Esophagus muscularis mucosa (tissue), 4 donors: ENCODE measurements around the gene TBCD. TPM values are rescaled to one million over a fixed set of nuclear protein-coding genes. Genes with fewer than 3 reads are reported as not detected.

Experiments
- DNase-seq: peaks from one replicate; pipeline ENCODE4 v3.0.0-alpha.2; 2017; ENCODE audit errors: extremely low spot score
- H3K27ac ChIP-seq, 4 donors: fragments of 200-600 bp; sonication (generic); replicated peaks in 1 of 4; 1 replicate in 3 of 4; 2 replicates in 1 of 4; pipeline ENCODE4 v1.5.1; 2016 to 2019; ENCODE audit warnings: mild to moderate bottlenecking in 1 of 4
- H3K27me3 ChIP-seq, 4 donors: fragments of 200-600 bp; sonication (generic); one replicate each; pipeline versions ENCODE4 v1.5.1 to v1.6.0; 2016 to 2019
- H3K36me3 ChIP-seq, 4 donors: fragments of 200-600 bp; sonication (generic); one replicate each; pipeline ENCODE4 v1.5.1; 2016 to 2019
- H3K4me1 ChIP-seq, 4 donors: fragments of 200-600 bp; sonication (generic); one replicate each; pipeline ENCODE4 v1.5.1; 2016 to 2019
- H3K4me3 ChIP-seq, 4 donors: fragments of 200-600 bp; sonication (generic); 1 replicate in 2 of 4; 2 replicates in 2 of 4; pipeline ENCODE4 v1.5.1; 2016 to 2019; ENCODE audit warnings: mild to moderate bottlenecking in 4 of 4, moderate library complexity in 1 of 4
- H3K9me3 ChIP-seq, 4 donors: fragments of 200-600 bp; sonication (generic); 1 replicate in 3 of 4; 2 replicates in 1 of 4; pipeline ENCODE4 v1.5.1; 2016 to 2019
- CTCF ChIP-seq, 3 experiments: fragments of 200-600 bp in 2 of 3; fragments of 450-650 bp in 1 of 3; sonication (generic) in 2 of 3; IDR thresholded peaks; one replicate each; pipeline ENCODE4 v1.5.1; 2017 to 2019; ENCODE audit warnings: antibody characterized with exemption in 3 of 3, mild to moderate bottlenecking in 2 of 3, moderate library complexity in 1 of 3
- EP300 ChIP-seq: sonication (generic); formaldehyde crosslinking; IDR thresholded peaks from one replicate; pipeline ENCODE4 v1.6.1; 2017; ENCODE audit warnings: antibody characterized with exemption
- POLR2A ChIP-seq: fragments of 450-650 bp; IDR thresholded peaks from one replicate; pipeline ENCODE4 v1.6.1; 2017; ENCODE audit warnings: antibody characterized with exemption, moderate library complexity, mild to moderate bottlenecking, low read depth
- POLR2AphosphoS5 ChIP-seq, 2 donors: sonication (generic); formaldehyde crosslinking; IDR thresholded peaks; one replicate each; pipeline ENCODE4 v1.6.1; 2017; ENCODE audit warnings: antibody characterized with exemption in 2 of 2
- WGBS: methylation state at CpG from one replicate; pipeline ENCODE4 v1.1.5; 2018; 5-methylcytosine and 5-hydroxymethylcytosine counted together
- intact Hi-C: fragments of 100-400 bp; cut with DNase I; formaldehyde crosslinking; loops from one replicate; pipeline ENCODE4 v1.15.1; 2023
- total RNA-seq, 4 donors: library from RNA; depleted of rRNA; stranded (reverse); fragments of >200 nt; gene quantifications; one replicate each; pipeline versions ENCODE4 v1.1.0 to v1.2.1, GENCODE V29; 2016

TBCD gene
- total RNA-seq, 4 donors from 2014 or later = 38.1 to 56.7 (median 53.6) TPM

GRCh38 chr17:82938486-82938872 is 186.6 kb downstream of the TBCD start:
- H3K27me3 ChIP-seq = no peaks in the 10 kb centered on the region
- DNase-seq = no peak
- TF ChIP-seq CTCF (IDR thresholded peaks at IDR 0.05) (no peak), EP300 (no peak), POLR2A (no peak), POLR2AphosphoS5 (IDR thresholded peaks at IDR 0.05) (no peak)
- peaks cover 0 to 6% (median 1%) of the 10 kb centered on the region in 4 donors for H3K9me3 ChIP-seq
- 93% methylated on average over 8 of the region's 8 CpGs for WGBS
- H3K27ac ChIP-seq = no peak overlapping the region
- H3K4me1 ChIP-seq = no peaks in the 10 kb centered on the region
- no peak overlapping the region for H3K4me3 ChIP-seq
- intact Hi-C loops = no loop called here
- H3K36me3 ChIP-seq = peaks cover 49 to 100% (median 97%) of the 10 kb centered on the region in 4 donors

- 89% methylated on average over 26 of the region's 26 CpGs for WGBS
- Histone ChIP-seq H3K27me3 (no peaks in the 10 kb centered on the region), H3K4me3 (no peak overlapping the region), H3K27ac (no peak overlapping the region), H3K36me3 (peaks cover 55 to 100% (median 97%) of the 10 kb centered on the region in 4 donors), H3K9me3 (peaks cover 0 to 12% (median 7%) of the 10 kb centered on the region in 4 donors), H3K4me1 (no peaks in the 10 kb centered on the region)
- no peak for DNase-seq
- intact Hi-C loops = no loop called here
- no peak for TF ChIP-seq CTCF (IDR thresholded peaks at IDR 0.05)
Observed at GRCh38 chr17:82938873-82939620, 187.2 kb downstream of the TBCD start.

- H3K36me3 ChIP-seq = peaks cover 61 to 100% (median 97%) of the 10 kb centered on the region in 4 donors
- WGBS = 90% methylated on average over 10 of the region's 10 CpGs
- TF ChIP-seq POLR2A (no peak), CTCF (IDR thresholded peaks at IDR 0.05) (no peak), EP300 (no peak)
- peaks cover 0 to 18% (median 13%) of the 10 kb centered on the region in 4 donors for H3K9me3 ChIP-seq
- intact Hi-C loops = no loop called here
- no peak overlapping the region for H3K27ac ChIP-seq
- no peak overlapping the region for H3K4me3 ChIP-seq
- DNase-seq = no peak
- H3K27me3 ChIP-seq = no peaks in the 10 kb centered on the region
- H3K4me1 ChIP-seq = no peaks in the 10 kb centered on the region
Observed at GRCh38 chr17:82939621-82940135, 187.8 kb downstream of the TBCD start.

GRCh38 chr17:82940226-82941020 is 188.6 kb downstream of the TBCD start:
- DNase-seq = no peak
- TF ChIP-seq POLR2AphosphoS5 (IDR thresholded peaks at IDR 0.05) (no peak), CTCF (IDR thresholded peaks at IDR 0.05) (no peak), POLR2A (no peak), EP300 (no peak)

More at GRCh38 chr17:82940226-82941020, 188.6 kb downstream of the TBCD start:
- intact Hi-C loops = no loop called here
- no peak overlapping the region for H3K4me3 ChIP-seq
- H3K36me3 ChIP-seq = peaks cover 66 to 100% (median 95%) of the 10 kb centered on the region in 4 donors
- no peak overlapping the region for H3K27ac ChIP-seq
- no peaks in the 10 kb centered on the region for H3K27me3 ChIP-seq
- 87% methylated on average over 23 of the region's 27 CpGs for WGBS
- no peaks in the 10 kb centered on the region for H3K4me1 ChIP-seq
- peaks cover 0 to 26% (median 20%) of the 10 kb centered on the region in 4 donors for H3K9me3 ChIP-seq
